HepG2 (cell line): ENCODE measurements around the gene HAUS2.

ENCODE experiments used
- DR1 ChIP-seq: sonication (generic); formaldehyde crosslinking; IDR thresholded peaks from 2 replicates; pipeline ENCODE4 v1.8.0; 2021; ENCODE audit warnings: mild to moderate bottlenecking, missing genetic modification reagents, inconsistent platforms
- JUNB ChIP-seq: sonication (generic); formaldehyde crosslinking; IDR thresholded peaks from 2 replicates; pipeline ENCODE4 v1.8.0; 2022; ENCODE audit warnings: missing genetic modification reagents, mild to moderate bottlenecking, borderline replicate concordance
- KLF16 ChIP-seq, 2 experiments: sonication (generic) in 1 of 2; formaldehyde crosslinking in 1 of 2; IDR thresholded peaks; 2 replicates each; pipeline versions ENCODE4 v1.6.1 to v1.8.0; 2016 to 2023; ENCODE audit warnings: missing genetic modification reagents in 2 of 2, missing compliant biosample characterization in 1 of 2
- POLR2A ChIP-seq, 2 experiments: IDR thresholded peaks; 2 replicates each; pipeline ENCODE4 v1.6.1; 2011; ENCODE audit warnings: low read depth in 2 of 2, low read length in 2 of 2, mild to moderate bottlenecking in 1 of 2, moderate library complexity in 1 of 2; ENCODE audit not compliant: insufficient read depth in 1 of 2
- POLR2AphosphoS5 ChIP-seq: IDR thresholded peaks from 2 replicates; pipeline ENCODE4 v1.6.1; 2012; ENCODE audit warnings: low read depth, low read length
- SALL2 ChIP-seq: sonication (generic); formaldehyde crosslinking; IDR thresholded peaks from 2 replicates; pipeline ENCODE4 v1.8.1; 2023; ENCODE audit warnings: mild to moderate bottlenecking, missing genetic modification reagents, inconsistent platforms
- THYN1 ChIP-seq: sonication (generic); formaldehyde crosslinking; IDR thresholded peaks from 2 replicates; pipeline ENCODE4 v1.8.1; 2023; ENCODE audit warnings: low read depth, mild to moderate bottlenecking, moderate library complexity, missing genetic modification reagents, borderline replicate concordance
- ZNF24 ChIP-seq: fragments of 450-650 bp; IDR thresholded peaks from 2 replicates; pipeline ENCODE4 v1.6.1; 2017; ENCODE audit warnings: antibody characterized with exemption, mild to moderate bottlenecking
- ZNF607 ChIP-seq: sonication (generic); formaldehyde crosslinking; IDR thresholded peaks from 2 replicates; pipeline ENCODE4 v1.5.1; 2020; ENCODE audit warnings: missing genetic modification reagents, mild to moderate bottlenecking, borderline replicate concordance
- TF ChIP-seq, protein P1 (sequence below): sonication (generic); formaldehyde crosslinking; IDR thresholded peaks from 2 replicates; pipeline ENCODE4 v1.4.0; 2020; ENCODE audit warnings: missing genetic modification reagents
- TF ChIP-seq, protein P2 (sequence below): sonication (generic); formaldehyde crosslinking; IDR thresholded peaks from 2 replicates; pipeline ENCODE4 v1.8.1; 2022; ENCODE audit warnings: mild to moderate bottlenecking, missing genetic modification reagents
- TF ChIP-seq, protein P3 (sequence below): sonication (generic); formaldehyde crosslinking; IDR thresholded peaks from 2 replicates; pipeline ENCODE4 v1.5.0; 2020; ENCODE audit warnings: mild to moderate bottlenecking, missing genetic modification reagents, moderate library complexity
- TF ChIP-seq, protein P4 (sequence below): sonication (generic); formaldehyde crosslinking; IDR thresholded peaks from 2 replicates; pipeline ENCODE4 v1.8.0; 2022; ENCODE audit warnings: mild to moderate bottlenecking, missing genetic modification reagents

DNA sequence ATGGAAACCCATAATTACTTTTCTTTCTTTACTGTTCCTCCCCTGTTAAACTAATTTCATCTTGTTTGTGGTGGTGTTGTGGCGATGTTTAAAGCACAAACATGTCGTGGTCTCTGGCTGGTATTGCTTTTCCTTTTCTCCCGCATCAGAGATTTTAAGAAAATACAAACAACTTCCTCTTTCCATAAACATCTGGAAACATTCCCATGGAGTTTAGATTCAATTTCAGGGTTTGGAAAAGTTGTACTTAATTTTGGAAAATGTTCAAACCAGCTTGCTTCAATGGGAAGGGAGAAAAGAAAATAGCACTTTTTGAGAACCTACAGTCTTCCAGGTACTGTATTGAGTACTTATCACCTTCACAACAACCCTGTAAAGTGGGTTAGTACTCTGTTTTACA lies 57.2 kb downstream of the HAUS2 start:
- TF ChIP-seq ZNF607, result no peak
- TF ChIP-seq, protein P1, sequence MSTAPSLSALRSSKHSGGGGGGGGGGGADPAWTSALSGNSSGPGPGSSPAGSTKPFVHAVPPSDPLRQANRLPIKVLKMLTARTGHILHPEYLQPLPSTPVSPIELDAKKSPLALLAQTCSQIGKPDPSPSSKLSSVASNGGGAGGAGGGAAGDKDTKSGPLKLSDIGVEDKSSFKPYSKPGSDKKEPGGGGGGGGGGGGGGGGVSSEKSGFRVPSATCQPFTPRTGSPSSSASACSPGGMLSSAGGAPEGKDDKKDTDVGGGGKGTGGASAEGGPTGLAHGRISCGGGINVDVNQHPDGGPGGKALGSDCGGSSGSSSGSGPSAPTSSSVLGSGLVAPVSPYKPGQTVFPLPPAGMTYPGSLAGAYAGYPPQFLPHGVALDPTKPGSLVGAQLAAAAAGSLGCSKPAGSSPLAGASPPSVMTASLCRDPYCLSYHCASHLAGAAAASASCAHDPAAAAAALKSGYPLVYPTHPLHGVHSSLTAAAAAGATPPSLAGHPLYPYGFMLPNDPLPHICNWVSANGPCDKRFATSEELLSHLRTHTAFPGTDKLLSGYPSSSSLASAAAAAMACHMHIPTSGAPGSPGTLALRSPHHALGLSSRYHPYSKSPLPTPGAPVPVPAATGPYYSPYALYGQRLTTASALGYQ (CRISPR knock-in tag), result no peak
- TF ChIP-seq, protein P2, sequence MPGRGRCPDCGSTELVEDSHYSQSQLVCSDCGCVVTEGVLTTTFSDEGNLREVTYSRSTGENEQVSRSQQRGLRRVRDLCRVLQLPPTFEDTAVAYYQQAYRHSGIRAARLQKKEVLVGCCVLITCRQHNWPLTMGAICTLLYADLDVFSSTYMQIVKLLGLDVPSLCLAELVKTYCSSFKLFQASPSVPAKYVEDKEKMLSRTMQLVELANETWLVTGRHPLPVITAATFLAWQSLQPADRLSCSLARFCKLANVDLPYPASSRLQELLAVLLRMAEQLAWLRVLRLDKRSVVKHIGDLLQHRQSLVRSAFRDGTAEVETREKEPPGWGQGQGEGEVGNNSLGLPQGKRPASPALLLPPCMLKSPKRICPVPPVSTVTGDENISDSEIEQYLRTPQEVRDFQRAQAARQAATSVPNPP (CRISPR knock-in tag), result no peak
- TF ChIP-seq, protein P3, sequence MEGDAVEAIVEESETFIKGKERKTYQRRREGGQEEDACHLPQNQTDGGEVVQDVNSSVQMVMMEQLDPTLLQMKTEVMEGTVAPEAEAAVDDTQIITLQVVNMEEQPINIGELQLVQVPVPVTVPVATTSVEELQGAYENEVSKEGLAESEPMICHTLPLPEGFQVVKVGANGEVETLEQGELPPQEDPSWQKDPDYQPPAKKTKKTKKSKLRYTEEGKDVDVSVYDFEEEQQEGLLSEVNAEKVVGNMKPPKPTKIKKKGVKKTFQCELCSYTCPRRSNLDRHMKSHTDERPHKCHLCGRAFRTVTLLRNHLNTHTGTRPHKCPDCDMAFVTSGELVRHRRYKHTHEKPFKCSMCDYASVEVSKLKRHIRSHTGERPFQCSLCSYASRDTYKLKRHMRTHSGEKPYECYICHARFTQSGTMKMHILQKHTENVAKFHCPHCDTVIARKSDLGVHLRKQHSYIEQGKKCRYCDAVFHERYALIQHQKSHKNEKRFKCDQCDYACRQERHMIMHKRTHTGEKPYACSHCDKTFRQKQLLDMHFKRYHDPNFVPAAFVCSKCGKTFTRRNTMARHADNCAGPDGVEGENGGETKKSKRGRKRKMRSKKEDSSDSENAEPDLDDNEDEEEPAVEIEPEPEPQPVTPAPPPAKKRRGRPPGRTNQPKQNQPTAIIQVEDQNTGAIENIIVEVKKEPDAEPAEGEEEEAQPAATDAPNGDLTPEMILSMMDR (CRISPR knock-in tag), result no peak
- no peak for TF ChIP-seq DR1 (CRISPR knock-in tag)
- TF ChIP-seq THYN1 (CRISPR knock-in tag), result no peak
- TF ChIP-seq, protein P4, sequence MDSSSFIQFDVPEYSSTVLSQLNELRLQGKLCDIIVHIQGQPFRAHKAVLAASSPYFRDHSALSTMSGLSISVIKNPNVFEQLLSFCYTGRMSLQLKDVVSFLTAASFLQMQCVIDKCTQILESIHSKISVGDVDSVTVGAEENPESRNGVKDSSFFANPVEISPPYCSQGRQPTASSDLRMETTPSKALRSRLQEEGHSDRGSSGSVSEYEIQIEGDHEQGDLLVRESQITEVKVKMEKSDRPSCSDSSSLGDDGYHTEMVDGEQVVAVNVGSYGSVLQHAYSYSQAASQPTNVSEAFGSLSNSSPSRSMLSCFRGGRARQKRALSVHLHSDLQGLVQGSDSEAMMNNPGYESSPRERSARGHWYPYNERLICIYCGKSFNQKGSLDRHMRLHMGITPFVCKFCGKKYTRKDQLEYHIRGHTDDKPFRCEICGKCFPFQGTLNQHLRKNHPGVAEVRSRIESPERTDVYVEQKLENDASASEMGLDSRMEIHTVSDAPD (CRISPR knock-in tag), result no peak
- no peak for TF ChIP-seq JUNB
- TF ChIP-seq ZNF24, result no peak
- no peak for TF ChIP-seq SALL2 (CRISPR knock-in tag)
- no peak for TF ChIP-seq KLF16 (CRISPR knock-in tag; IDR thresholded peaks at IDR 0.05)
- no peak for TF ChIP-seq POLR2AphosphoS5
- TF ChIP-seq POLR2A (IDR thresholded peaks at IDR 0.05; ENCODE audit: insufficient read depth in 1 of 2, low read depth in 2 of 2, low read length in 2 of 2), result no peak
